ENCODE results near the gene OPTC.

OPTC gene

GRCh38 chr1:203518541-203518940 lies 24.6 kb downstream of the OPTC start:
- no peak for DNase-seq

- no peak for DNase-seq
Observed at GRCh38 chr1:203519053-203519840, 25.3 kb downstream of the OPTC start.

GRCh38 chr1:203519896-203520295 lies 25.9 kb downstream of the OPTC start:
- DNase-seq, result no peak

- DNase-seq, result no peak
Observed at GRCh38 chr1:203520315-203520714, 26.4 kb downstream of the OPTC start.

GRCh38 chr1:203521074-203521794 lies 27.3 kb downstream of the OPTC start:
- DNase-seq, result no peak

GRCh38 chr1:203521812-203522211 lies 27.9 kb downstream of the OPTC start:
- DNase-seq, result no peak

GRCh38 chr1:203522237-203522636 lies 28.3 kb downstream of the OPTC start:
- no peak for DNase-seq

- no peak for DNase-seq
Observed at GRCh38 chr1:203523667-203524066, 29.7 kb downstream of the OPTC start.

GRCh38 chr1:203524152-203524551 lies 30.2 kb downstream of the OPTC start:
- DNase-seq, result no peak

- no peak for DNase-seq
Observed at GRCh38 chr1:203524824-203525223, 30.9 kb downstream of the OPTC start.

GRCh38 chr1:203525685-203526084 lies 31.7 kb downstream of the OPTC start:
- no peak for DNase-seq

- DNase-seq, result no peak
Observed at GRCh38 chr1:203526130-203526529, 32.2 kb downstream of the OPTC start.

- DNase-seq, result no peak
Observed at GRCh38 chr1:203526572-203526971, 32.6 kb downstream of the OPTC start.

- no peak for DNase-seq
Observed at GRCh38 chr1:203527013-203527412, 33.1 kb downstream of the OPTC start.

- no peak for DNase-seq
Observed at GRCh38 chr1:203528063-203528462, 34.1 kb downstream of the OPTC start.

GRCh38 chr1:203528976-203529835 lies 35.3 kb downstream of the OPTC start:
- no peak for DNase-seq

GRCh38 chr1:203531063-203531462 lies 37.1 kb downstream of the OPTC start:
- no peak for DNase-seq

GRCh38 chr1:203534012-203534411 lies 40.1 kb downstream of the OPTC start:
- no peak for DNase-seq

GRCh38 chr1:203534526-203534925 lies 40.6 kb downstream of the OPTC start:
- DNase-seq, result no peak

- DNase-seq, result no peak
Observed at GRCh38 chr1:203536575-203536974, 42.6 kb downstream of the OPTC start.

- DNase-seq, result no peak
Observed at GRCh38 chr1:203536980-203537455, 43.1 kb downstream of the OPTC start.

GRCh38 chr1:203537806-203538464 lies 44.0 kb downstream of the OPTC start:
- DNase-seq, result no peak

GRCh38 chr1:203538726-203539125 lies 44.8 kb downstream of the OPTC start:
- no peak for DNase-seq

Measured in activated CD4-positive, alpha-beta T cell treated with anti-CD3 and anti-CD28 coated beads, Interleukin-2, amount 50 U/mL, for 48 hours (primary cell).